Esophagus (tissue), 2 donors: ENCODE measurements around the gene RASA1. TPM values are rescaled to one million over a fixed set of nuclear protein-coding genes. Genes with fewer than 3 reads are reported as not detected.

Source experiments
- H3K27ac ChIP-seq, 2 donors: one replicate each; pipeline ENCODE4 v1.5.1; 2013; ENCODE audit warnings: low read depth in 2 of 2, mild to moderate bottlenecking in 2 of 2, inconsistent platforms in 1 of 2, low read length in 1 of 2, moderate library complexity in 1 of 2
- H3K27me3 ChIP-seq, 2 donors: one replicate each; pipeline ENCODE4 v1.6.1; 2013; ENCODE audit warnings: low read length in 2 of 2, control low read depth in 1 of 2, mild to moderate bottlenecking in 1 of 2; ENCODE audit not compliant: insufficient read depth in 2 of 2, control insufficient read depth in 1 of 2
- H3K36me3 ChIP-seq, 2 donors: one replicate each; pipeline ENCODE4 v1.6.1; 2013; ENCODE audit warnings: low read length in 1 of 2; ENCODE audit not compliant: control insufficient read depth in 2 of 2, insufficient read depth in 2 of 2
- H3K4me1 ChIP-seq, 2 donors: one replicate each; pipeline ENCODE4 v1.6.1; 2013; ENCODE audit warnings: low read length in 1 of 2; ENCODE audit not compliant: control insufficient read depth in 2 of 2, insufficient read depth in 2 of 2
- H3K4me3 ChIP-seq, 2 donors: one replicate each; pipeline ENCODE4 v1.5.1; 2013; ENCODE audit warnings: low read length in 2 of 2, mild to moderate bottlenecking in 2 of 2, low read depth in 1 of 2, moderate library complexity in 1 of 2
- H3K9me3 ChIP-seq, 2 donors: one replicate each; pipeline ENCODE4 v1.6.1; 2013; ENCODE audit warnings: mild to moderate bottlenecking in 2 of 2, low read depth in 1 of 2, low read length in 1 of 2, moderate library complexity in 1 of 2; ENCODE audit not compliant: control insufficient read depth in 2 of 2, insufficient read depth in 1 of 2
- WGBS, 2 donors: extraction: QIAGEN DNeasy Blood & Tissue Kit; methylation state at CpG; one replicate each; pipeline ENCODE4 v1.1.7; 2013; 5-methylcytosine and 5-hydroxymethylcytosine counted together
- polyA plus RNA-seq, 2 donors: library from polyadenylated mRNA; stranded (reverse); fragments of 200-250 nt; gene quantifications; one replicate each; pipeline ENCODE4 v1.2.3, GENCODE V29; 2013
- donor health status: healthy with polysubstance abuse.
- donor health status: Bipolar disorder and iron deficiency.

RASA1 gene
- polyA plus RNA-seq, 2 donors, result 6.7 to 9.3 TPM

DNA sequence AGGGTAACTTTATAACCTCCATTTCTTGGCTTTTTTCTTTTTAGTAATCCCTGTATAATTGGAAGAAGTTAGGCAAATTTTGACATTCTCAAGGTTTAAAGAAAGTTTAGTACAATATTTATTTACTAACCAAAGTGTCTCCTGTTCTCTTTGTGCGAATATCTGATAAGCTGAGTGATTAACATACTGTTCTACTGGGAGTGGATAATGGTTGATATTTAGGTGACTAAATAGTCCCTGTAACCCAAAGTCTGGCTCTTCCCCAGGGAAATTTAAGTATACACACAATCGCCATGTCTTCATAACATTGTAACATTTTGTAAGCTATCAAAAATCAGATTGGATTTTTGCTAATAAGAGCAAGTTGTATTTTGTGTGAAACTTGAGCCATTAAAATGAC is 105.0 kb downstream of the RASA1 start:
- H3K36me3 ChIP-seq, result peaks cover 0 to 3% of the 10 kb centered on the region in 2 donors

DNA sequence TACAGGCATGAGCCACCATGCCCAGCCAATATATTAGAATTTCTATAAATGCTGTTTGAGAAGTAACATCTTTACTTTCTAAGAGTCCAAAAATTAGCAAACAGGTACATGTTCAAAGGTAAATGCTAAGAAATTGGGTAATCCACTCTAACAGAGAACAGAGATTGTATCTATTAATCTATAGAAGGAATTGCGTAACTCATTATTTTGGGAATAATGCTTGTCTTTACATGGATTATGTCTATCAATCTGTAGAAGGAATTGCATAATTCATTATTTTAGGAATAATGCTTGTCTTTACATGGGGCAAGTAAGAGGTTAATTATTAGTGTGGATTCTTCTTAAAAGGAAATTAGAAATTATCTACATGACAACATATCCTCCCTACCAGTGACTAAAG is 114.5 kb downstream of the RASA1 start:
- Histone ChIP-seq H3K36me3 (peaks cover 0 to 5% of the 10 kb centered on the region in 2 donors), H3K9me3 (no peaks in the 10 kb centered on the region), H3K4me3 (no peak overlapping the region), H3K27ac (no peak overlapping the region), H3K4me1 (no peaks in the 10 kb centered on the region), H3K27me3 (no peaks in the 10 kb centered on the region)
- 95 to 98% methylated on average over 1 of the region's 1 CpG for WGBS, 2 donors

More for the DNA sequence above, 105.0 kb downstream of the RASA1 start:
- H3K4me3 ChIP-seq, result no peak overlapping the region
- H3K27me3 ChIP-seq, result no peaks in the 10 kb centered on the region
- H3K4me1 ChIP-seq, result no peaks in the 10 kb centered on the region
- H3K27ac ChIP-seq, result no peak overlapping the region
- no peaks in the 10 kb centered on the region for H3K9me3 ChIP-seq
- WGBS, 2 donors, result 78 to 89% methylated on average over 2 of the region's 2 CpGs

DNA sequence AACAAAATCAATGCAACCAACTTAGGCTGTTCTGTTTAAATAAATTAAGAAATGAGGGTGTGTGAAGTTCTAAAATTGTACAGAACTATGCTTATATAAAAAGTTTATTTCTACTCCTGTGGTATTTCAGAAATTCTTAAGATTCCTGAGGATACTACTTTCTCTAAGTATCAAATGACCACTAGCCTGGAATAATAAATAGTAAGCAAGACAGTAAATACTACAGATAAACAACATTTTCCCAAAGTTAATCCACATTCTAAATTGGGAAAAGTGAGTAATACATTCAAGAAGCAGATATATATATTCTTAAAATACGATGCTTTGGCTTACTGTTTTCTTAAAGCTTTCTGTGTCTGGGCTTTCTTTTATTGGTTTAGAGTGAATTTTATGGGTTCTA is 115.5 kb downstream of the RASA1 start:
- 86 to 92% methylated on average over 1 of the region's 1 CpG for WGBS, 2 donors
- Histone ChIP-seq H3K9me3 (no peaks in the 10 kb centered on the region), H3K4me3 (no peak overlapping the region), H3K27me3 (no peaks in the 10 kb centered on the region), H3K4me1 (no peaks in the 10 kb centered on the region), H3K27ac (no peak overlapping the region), H3K36me3 (peaks cover 0 to 1% of the 10 kb centered on the region in 2 donors)

- H3K27ac ChIP-seq, result no peak overlapping the region
- H3K9me3 ChIP-seq, result no peaks in the 10 kb centered on the region
- H3K4me3 ChIP-seq, result no peak overlapping the region
- peaks cover 2% of the 10 kb centered on the region in 2 donors for H3K36me3 ChIP-seq
- H3K27me3 ChIP-seq, result no peaks in the 10 kb centered on the region
- H3K4me1 ChIP-seq, result no peaks in the 10 kb centered on the region
- 85% methylated on average over 2 of the region's 2 CpGs for WGBS, 2 donors
Observed at GRCh38 chr5:87385802-87386201, 118.1 kb downstream of the RASA1 start.

- Histone ChIP-seq H3K4me1 (no peaks in the 10 kb centered on the region), H3K27me3 (no peaks in the 10 kb centered on the region), H3K9me3 (no peaks in the 10 kb centered on the region), H3K4me3 (no peak overlapping the region), H3K27ac (no peak overlapping the region), H3K36me3 (peaks cover 2 to 3% of the 10 kb centered on the region in 2 donors)
- WGBS, 2 donors, result 87 to 88% methylated on average over 2 of the region's 2 CpGs
Observed at GRCh38 chr5:87388129-87388528, 120.4 kb downstream of the RASA1 start.

GRCh38 chr5:87389296-87390034 is 121.8 kb downstream of the RASA1 start:
- Histone ChIP-seq H3K9me3 (no peaks in the 10 kb centered on the region), H3K36me3 (peaks cover 2 to 3% of the 10 kb centered on the region in 2 donors), H3K27me3 (no peaks in the 10 kb centered on the region), H3K27ac (no peak overlapping the region), H3K4me1 (no peaks in the 10 kb centered on the region), H3K4me3 (no peak overlapping the region)
- WGBS, 2 donors, result 93 to 95% methylated on average over 14 of the region's 14 CpGs

- Histone ChIP-seq H3K4me1 (no peaks in the 10 kb centered on the region), H3K27ac (no peak overlapping the region), H3K4me3 (no peak overlapping the region), H3K27me3 (no peaks in the 10 kb centered on the region), H3K9me3 (no peaks in the 10 kb centered on the region), H3K36me3 (peaks cover 2 to 3% of the 10 kb centered on the region in 2 donors)
- WGBS, 2 donors, result 95% methylated on average over 3 of the region's 3 CpGs
Observed at GRCh38 chr5:87390075-87390474, 122.4 kb downstream of the RASA1 start.

DNA sequence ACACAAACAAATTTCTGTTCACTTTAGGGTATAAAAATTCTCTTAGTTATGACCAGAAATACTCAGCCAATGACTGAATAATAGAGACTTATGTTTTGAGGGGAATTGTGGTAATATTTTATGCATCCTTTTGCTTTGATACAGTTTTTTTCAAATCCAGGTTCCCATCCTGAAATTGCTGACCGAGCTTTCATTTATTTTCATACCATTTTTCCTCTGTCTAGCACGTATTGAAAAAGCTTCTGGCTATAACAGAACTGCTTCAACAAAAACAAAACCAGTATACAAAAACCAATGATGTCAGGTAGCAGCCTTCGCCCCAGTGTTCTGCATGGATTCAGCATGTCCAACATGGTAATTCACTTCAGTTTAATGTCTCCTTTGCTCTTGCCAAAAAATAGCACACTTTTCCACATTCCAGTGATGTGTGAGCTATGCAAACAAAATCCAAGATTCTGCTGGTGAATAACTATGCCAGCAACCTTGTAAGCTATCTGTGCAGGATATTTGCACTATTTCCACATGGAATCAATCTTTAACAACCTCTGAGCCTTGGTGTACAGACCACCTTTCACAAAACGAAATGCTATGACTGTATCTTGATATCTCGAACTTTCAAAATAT is 123.0 kb downstream of the RASA1 start:
- Histone ChIP-seq H3K4me1 (no peaks in the 10 kb centered on the region), H3K4me3 (no peak overlapping the region), H3K27ac (no peak overlapping the region), H3K9me3 (no peaks in the 10 kb centered on the region), H3K36me3 (peaks cover 2 to 3% of the 10 kb centered on the region in 2 donors), H3K27me3 (no peaks in the 10 kb centered on the region)
- WGBS, 2 donors, result 80 to 84% methylated on average over 5 of the region's 5 CpGs

GRCh38 chr5:87392170-87392569 is 124.5 kb downstream of the RASA1 start:
- H3K36me3 ChIP-seq, result peaks cover 2 to 3% of the 10 kb centered on the region in 2 donors

GRCh38 chr5:87392801-87393200 is 125.1 kb downstream of the RASA1 start:
- Histone ChIP-seq H3K9me3 (no peaks in the 10 kb centered on the region), H3K36me3 (peaks cover 2 to 3% of the 10 kb centered on the region in 2 donors), H3K4me1 (no peaks in the 10 kb centered on the region), H3K4me3 (no peak overlapping the region), H3K27me3 (no peaks in the 10 kb centered on the region), H3K27ac (no peak overlapping the region)
- WGBS, 2 donors, result 71 to 80% methylated on average over 4 of the region's 4 CpGs

More at GRCh38 chr5:87392170-87392569, 124.5 kb downstream of the RASA1 start:
- no peaks in the 10 kb centered on the region for H3K27me3 ChIP-seq
- H3K4me1 ChIP-seq, result no peaks in the 10 kb centered on the region
- no peaks in the 10 kb centered on the region for H3K9me3 ChIP-seq
- H3K27ac ChIP-seq, result no peak overlapping the region
- WGBS, 2 donors, result 80 to 81% methylated on average over 1 of the region's 1 CpG
- H3K4me3 ChIP-seq, result no peak overlapping the region
